Measurements from ENCODE around the gene ARHGAP10.

The ARHGAP10 gene

DNA sequence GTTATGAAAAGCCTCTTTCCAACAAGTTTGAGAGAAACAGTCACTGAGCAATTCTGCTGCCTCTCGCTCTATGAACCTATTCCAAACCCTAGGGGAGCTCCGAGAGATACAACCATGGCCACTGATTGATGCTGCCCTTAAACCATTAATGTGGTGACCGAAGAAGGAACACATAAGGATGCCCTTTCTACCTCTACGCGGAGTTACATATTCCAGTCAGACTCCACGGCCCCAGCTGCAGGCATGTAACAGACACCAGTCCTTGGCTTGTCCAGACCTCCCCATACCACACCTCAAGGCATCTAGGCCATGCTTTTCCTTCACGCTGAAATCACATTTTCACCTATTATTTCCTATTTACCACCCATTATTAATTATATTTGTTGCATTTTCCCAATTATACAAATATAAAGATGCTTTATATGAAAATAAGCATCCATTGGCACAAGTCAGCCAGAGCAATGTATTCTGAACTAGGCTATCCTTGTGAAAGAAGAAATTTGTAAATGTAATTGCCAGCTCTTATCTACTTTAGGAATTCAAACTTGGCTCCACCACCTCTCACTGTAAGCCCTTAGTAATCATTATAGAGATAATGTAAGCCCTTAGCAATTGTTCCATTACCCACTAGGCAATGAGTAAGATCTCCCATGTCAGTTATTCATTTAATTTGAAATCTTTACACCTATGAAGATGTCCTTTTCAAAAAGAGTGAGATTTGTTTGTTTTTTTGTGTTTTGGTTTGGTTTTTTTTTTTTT, 371.9 kb downstream of the ARHGAP10 start:
- H3K27me3 ChIP-seq (ENCODE audit: control insufficient read depth, low read length), result no peaks in the 10 kb centered on the region
- no peaks in the 10 kb centered on the region for H3K4me1 ChIP-seq (ENCODE audit: control insufficient read depth, low read length)
- H3K4me3 ChIP-seq (ENCODE audit: low read length), result no peak overlapping the region
- H3K27ac ChIP-seq (ENCODE audit: low read depth, low read length), result no peak overlapping the region
- TF ChIP-seq CTCF (IDR thresholded peaks at IDR 0.05; ENCODE audit: low read depth, low read length, poor library complexity, severe bottlenecking) (no peak), EZH2phosphoT487 (IDR thresholded peaks at IDR 0.05; ENCODE audit: borderline replicate concordance, low read length) (no peak)
- H3K36me3 ChIP-seq (ENCODE audit: control insufficient read depth, low read length), result no peaks in the 10 kb centered on the region
- H3K9me2 ChIP-seq (replicated peaks; ENCODE audit: control insufficient read depth, low read length), result no peaks in the 10 kb centered on the region
- no peak overlapping the region for H3K4me2 ChIP-seq (ENCODE audit: low read length)
- H3K79me2 ChIP-seq (ENCODE audit: control insufficient read depth, low read length), result no peaks in the 10 kb centered on the region
- no peaks in the 10 kb centered on the region for H3F3A ChIP-seq (ENCODE audit: control insufficient read depth, insufficient read depth)
- no peaks in the 10 kb centered on the region for H4K20me1 ChIP-seq (ENCODE audit: control insufficient read depth, insufficient read depth, low read depth, low read length)
- no peaks in the 10 kb centered on the region for H3K9me3 ChIP-seq (ENCODE audit: control insufficient read depth, insufficient read depth, low read length)

- H3K79me2 ChIP-seq (ENCODE audit: control insufficient read depth, low read length), result no peaks in the 10 kb centered on the region
- no peaks in the 10 kb centered on the region for H3K4me1 ChIP-seq (ENCODE audit: control insufficient read depth, low read length)
- no peak overlapping the region for H3K4me2 ChIP-seq (ENCODE audit: low read length)
- no peaks in the 10 kb centered on the region for H3F3A ChIP-seq (ENCODE audit: control insufficient read depth, insufficient read depth)
- TF ChIP-seq EZH2phosphoT487 (IDR thresholded peaks at IDR 0.05; ENCODE audit: borderline replicate concordance, low read length), result no peak
- no peak for TF ChIP-seq CTCF (IDR thresholded peaks at IDR 0.05; ENCODE audit: low read depth, low read length, poor library complexity, severe bottlenecking)
- no peaks in the 10 kb centered on the region for H4K20me1 ChIP-seq (ENCODE audit: control insufficient read depth, insufficient read depth, low read depth, low read length)
- no peak overlapping the region for H3K27ac ChIP-seq (ENCODE audit: low read depth, low read length)
- H3K27me3 ChIP-seq (ENCODE audit: control insufficient read depth, low read length), result no peaks in the 10 kb centered on the region
- no peaks in the 10 kb centered on the region for H3K9me2 ChIP-seq (replicated peaks; ENCODE audit: control insufficient read depth, low read length)
- no peaks in the 10 kb centered on the region for H3K9me3 ChIP-seq (ENCODE audit: control insufficient read depth, insufficient read depth, low read length)
- H3K36me3 ChIP-seq (ENCODE audit: control insufficient read depth, low read length), result no peaks in the 10 kb centered on the region
- H3K4me3 ChIP-seq (ENCODE audit: low read length), result no peak overlapping the region
Observed at GRCh38 chr4:148108766-148109165, 376.9 kb downstream of the ARHGAP10 start.

GRCh38 chr4:148109216-148109615, 377.3 kb downstream of the ARHGAP10 start:
- Histone ChIP-seq H3K36me3 (ENCODE audit: control insufficient read depth, low read length) (no peaks in the 10 kb centered on the region), H3K4me3 (ENCODE audit: low read length) (no peak overlapping the region), H3K79me2 (ENCODE audit: control insufficient read depth, low read length) (no peaks in the 10 kb centered on the region), H3K9me3 (ENCODE audit: control insufficient read depth, insufficient read depth, low read length) (no peaks in the 10 kb centered on the region), H3K27ac (ENCODE audit: low read depth, low read length) (no peak overlapping the region), H3F3A (ENCODE audit: control insufficient read depth, insufficient read depth) (no peaks in the 10 kb centered on the region), H3K4me2 (ENCODE audit: low read length) (no peak overlapping the region), H3K9me2 (replicated peaks; ENCODE audit: control insufficient read depth, low read length) (no peaks in the 10 kb centered on the region), H4K20me1 (ENCODE audit: control insufficient read depth, insufficient read depth, low read depth, low read length) (no peaks in the 10 kb centered on the region), H3K27me3 (ENCODE audit: control insufficient read depth, low read length) (no peaks in the 10 kb centered on the region), H3K4me1 (ENCODE audit: control insufficient read depth, low read length) (no peaks in the 10 kb centered on the region)
- no peak for TF ChIP-seq EZH2phosphoT487 (IDR thresholded peaks at IDR 0.05; ENCODE audit: borderline replicate concordance, low read length)
- no peak for TF ChIP-seq CTCF (IDR thresholded peaks at IDR 0.05; ENCODE audit: low read depth, low read length, poor library complexity, severe bottlenecking)
